ENCODE results near the gene NUP210L. TPM values are rescaled to one million over a fixed set of nuclear protein-coding genes. Genes with fewer than 3 reads are reported as not detected.
"Not testable (repeated sequence)": the region's sequence is repeated elsewhere in the genome, so short reads cannot be mapped to it uniquely, and the experiment has no call there.

The NUP210L gene
- total RNA-seq, 3 donors from 2014 or later (not counting 1 experiment from before 2014, with no cell fraction given): 0.13 to 0.24 (median 0.18) TPM

DNA sequence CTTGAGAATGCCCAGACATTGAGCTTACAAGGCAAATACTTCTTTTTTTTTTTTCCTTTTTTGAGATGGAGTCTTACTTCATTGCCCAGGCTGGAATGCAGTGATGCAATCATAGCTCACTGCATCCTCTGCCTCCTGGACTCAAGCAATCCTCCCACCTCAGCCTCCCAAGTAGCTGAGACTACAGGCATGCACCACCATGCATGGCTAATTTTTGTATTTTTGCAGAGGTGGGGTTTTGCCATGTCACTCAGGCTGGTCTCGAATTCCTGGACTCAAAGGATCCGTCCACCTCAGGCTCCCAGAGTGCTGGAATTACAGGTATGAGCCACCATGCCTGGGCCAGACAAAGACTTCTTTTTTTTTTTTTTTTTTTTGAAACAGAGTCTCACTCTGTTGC, 79.1 kb downstream of the NUP210L start:
- Histone ChIP-seq H3K4me3 (ENCODE audit: low read length) (no peak overlapping the region), H3K27me3 (ENCODE audit: control insufficient read depth, insufficient read depth, low read length) (peaks cover 3% of the 10 kb centered on the region), H3K36me3 (ENCODE audit: control insufficient read depth, insufficient read depth, low read length) (no peaks in the 10 kb centered on the region), H3K4me1 (ENCODE audit: control insufficient read depth, insufficient read depth, low read length) (no peaks in the 10 kb centered on the region), H3K9me3 (ENCODE audit: control insufficient read depth, insufficient read depth, low read length) (peaks cover 4% of the 10 kb centered on the region), H3K27ac (ENCODE audit: low read length) (no peak overlapping the region)
- TF ChIP-seq, protein P1, sequence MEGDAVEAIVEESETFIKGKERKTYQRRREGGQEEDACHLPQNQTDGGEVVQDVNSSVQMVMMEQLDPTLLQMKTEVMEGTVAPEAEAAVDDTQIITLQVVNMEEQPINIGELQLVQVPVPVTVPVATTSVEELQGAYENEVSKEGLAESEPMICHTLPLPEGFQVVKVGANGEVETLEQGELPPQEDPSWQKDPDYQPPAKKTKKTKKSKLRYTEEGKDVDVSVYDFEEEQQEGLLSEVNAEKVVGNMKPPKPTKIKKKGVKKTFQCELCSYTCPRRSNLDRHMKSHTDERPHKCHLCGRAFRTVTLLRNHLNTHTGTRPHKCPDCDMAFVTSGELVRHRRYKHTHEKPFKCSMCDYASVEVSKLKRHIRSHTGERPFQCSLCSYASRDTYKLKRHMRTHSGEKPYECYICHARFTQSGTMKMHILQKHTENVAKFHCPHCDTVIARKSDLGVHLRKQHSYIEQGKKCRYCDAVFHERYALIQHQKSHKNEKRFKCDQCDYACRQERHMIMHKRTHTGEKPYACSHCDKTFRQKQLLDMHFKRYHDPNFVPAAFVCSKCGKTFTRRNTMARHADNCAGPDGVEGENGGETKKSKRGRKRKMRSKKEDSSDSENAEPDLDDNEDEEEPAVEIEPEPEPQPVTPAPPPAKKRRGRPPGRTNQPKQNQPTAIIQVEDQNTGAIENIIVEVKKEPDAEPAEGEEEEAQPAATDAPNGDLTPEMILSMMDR (IDR thresholded peaks at IDR 0.05): no peak
- DNase-seq: no peak
- 86% methylated on average over 2 of the region's 2 CpGs for WGBS (ENCODE audit: insufficient coverage)
- no peak overlapping the region for H3K4me3 Mint-ChIP-seq
- ATAC-seq: no peak
- peaks cover 7% of the 10 kb centered on the region for H3K36me3 Mint-ChIP-seq
- no peaks in the 10 kb centered on the region for H3K4me1 Mint-ChIP-seq
- H3K27me3 Mint-ChIP-seq (ENCODE audit: low read depth in 2 of 2): peaks cover 9% of the 10 kb centered on the region in 2 donors
- H3K27ac Mint-ChIP-seq: no peak overlapping the region
- peaks cover 4 to 5% of the 10 kb centered on the region in 2 donors for H3K9me3 Mint-ChIP-seq
- intact Hi-C loops (cut with micrococcal nuclease): no loop called here

- Mint-ChIP-seq H3K4me3 (no peak overlapping the region), H3K36me3 (no peaks in the 10 kb centered on the region), H3K4me1 (no peaks in the 10 kb centered on the region), H3K9me3 (no peaks in the 10 kb centered on the region), H3K27ac (no peak overlapping the region), H3K27me3 (ENCODE audit: low read depth in 2 of 2) (peaks cover 6 to 15% of the 10 kb centered on the region in 2 donors)
- DNase-seq: no peak
- no peak for ATAC-seq
- Histone ChIP-seq H3K36me3 (ENCODE audit: control insufficient read depth, insufficient read depth, low read length) (no peaks in the 10 kb centered on the region), H3K27ac (ENCODE audit: low read length) (no peak overlapping the region), H3K27me3 (ENCODE audit: control insufficient read depth, insufficient read depth, low read length) (no peaks in the 10 kb centered on the region), H3K4me3 (ENCODE audit: low read length) (no peak overlapping the region), H3K9me3 (ENCODE audit: control insufficient read depth, insufficient read depth, low read length) (no peaks in the 10 kb centered on the region), H3K4me1 (ENCODE audit: control insufficient read depth, insufficient read depth, low read length) (no peaks in the 10 kb centered on the region)
- WGBS (ENCODE audit: insufficient coverage): 87% methylated on average over 1 of the region's 1 CpG
- intact Hi-C loops (cut with micrococcal nuclease): no loop called here
- TF ChIP-seq, protein P1 (IDR thresholded peaks at IDR 0.05): no peak
These were observed 92.6 kb downstream of the NUP210L start for GRCh38 chr1:154062309-154062708.

- H3K27me3 ChIP-seq (ENCODE audit: control insufficient read depth, insufficient read depth, low read length); intact Hi-C loops (cut with micrococcal nuclease); H3K4me3 Mint-ChIP-seq; H3K36me3 Mint-ChIP-seq; H3K9me3 Mint-ChIP-seq; H3K27ac Mint-ChIP-seq; H3K4me3 ChIP-seq (ENCODE audit: low read length); H3K36me3 ChIP-seq (ENCODE audit: control insufficient read depth, insufficient read depth, low read length); DNase-seq; H3K27ac ChIP-seq (ENCODE audit: low read length); H3K4me1 ChIP-seq (ENCODE audit: control insufficient read depth, insufficient read depth, low read length); ATAC-seq; H3K9me3 ChIP-seq (ENCODE audit: control insufficient read depth, insufficient read depth, low read length); H3K4me1 Mint-ChIP-seq: not testable (repeated sequence)
- WGBS (ENCODE audit: insufficient coverage): 35% methylated on average over 4 of the region's 4 CpGs
- H3K27me3 Mint-ChIP-seq (ENCODE audit: low read depth in 2 of 2): peaks cover 17 to 47% of the 10 kb centered on the region in 2 donors
These were observed 107.4 kb downstream of the NUP210L start for GRCh38 chr1:154047436-154047835.

DNA sequence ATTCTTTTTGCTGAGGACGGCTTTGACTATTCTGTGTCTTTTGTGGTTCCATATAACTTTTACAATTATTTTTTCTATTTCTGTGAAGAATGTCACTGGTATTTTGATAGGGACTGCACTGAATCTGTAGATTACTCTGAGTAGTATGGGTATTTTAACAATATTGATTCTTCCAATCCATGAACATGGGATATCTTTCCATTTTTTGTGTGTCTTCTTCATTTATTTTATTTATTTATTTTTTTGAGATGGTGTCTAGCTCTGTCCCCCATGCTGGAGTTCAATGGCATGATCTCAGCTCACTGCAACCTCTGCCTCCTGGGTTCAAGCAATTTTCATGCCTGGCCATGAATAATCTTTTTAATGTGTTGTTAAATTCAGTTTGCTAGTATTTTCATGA, 121.2 kb downstream of the NUP210L start:
- H3K9me3 Mint-ChIP-seq; H3K36me3 ChIP-seq (ENCODE audit: control insufficient read depth, insufficient read depth, low read length); H3K4me1 Mint-ChIP-seq; H3K36me3 Mint-ChIP-seq; H3K27ac Mint-ChIP-seq; H3K27ac ChIP-seq (ENCODE audit: low read length); H3K4me3 ChIP-seq (ENCODE audit: low read length); H3K9me3 ChIP-seq (ENCODE audit: control insufficient read depth, insufficient read depth, low read length); intact Hi-C loops (cut with micrococcal nuclease); H3K27me3 Mint-ChIP-seq (ENCODE audit: low read depth in 2 of 2); ATAC-seq; H3K27me3 ChIP-seq (ENCODE audit: control insufficient read depth, insufficient read depth, low read length); H3K4me3 Mint-ChIP-seq; DNase-seq; H3K4me1 ChIP-seq (ENCODE audit: control insufficient read depth, insufficient read depth, low read length): not testable (repeated sequence)
- no CpG with 5 or more reads among the region's 1 CpG for WGBS (ENCODE audit: insufficient coverage)

DNA sequence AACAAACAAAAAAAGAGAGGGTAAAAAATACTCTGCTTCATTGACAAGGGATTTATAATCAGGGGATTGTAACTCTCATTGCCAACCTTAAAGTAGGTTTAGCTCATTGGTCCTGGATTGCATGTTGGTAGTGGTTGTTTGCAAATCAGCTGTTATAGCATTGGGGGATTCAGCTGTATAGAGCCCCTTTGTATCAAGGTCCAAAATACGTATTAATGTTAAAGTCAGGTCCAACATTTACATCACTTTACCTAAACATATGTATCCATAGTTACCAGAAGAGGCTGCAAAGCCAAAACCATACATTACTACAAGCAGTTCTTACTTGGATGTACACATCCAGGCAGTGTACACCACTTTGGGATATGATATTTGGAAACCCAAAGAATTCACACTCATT, 134.9 kb downstream of the NUP210L start:
- 94% methylated on average over 1 of the region's 1 CpG for whole genome bisulfite sequencing (ENCODE audit: insufficient coverage)

More for the DNA sequence above, 134.9 kb downstream of the NUP210L start:
- no peaks in the 10 kb centered on the region for H3K36me3 ChIP-seq (ENCODE audit: control insufficient read depth, insufficient read depth, low read length)
- H3K4me3 ChIP-seq (ENCODE audit: low read length): no peak overlapping the region
- H3K27ac ChIP-seq (ENCODE audit: low read length): no peak overlapping the region
- H3K27me3 ChIP-seq (ENCODE audit: control insufficient read depth, insufficient read depth, low read length): no peaks in the 10 kb centered on the region
- Mint-ChIP-seq H3K27ac (no peak overlapping the region), H3K4me3 (no peak overlapping the region), H3K4me1 (no peaks in the 10 kb centered on the region), H3K27me3 (ENCODE audit: low read depth in 2 of 2) (no peaks in the 10 kb centered on the region), H3K36me3 (no peaks in the 10 kb centered on the region), H3K9me3 (no peaks in the 10 kb centered on the region)
- TF ChIP-seq, protein P1 (IDR thresholded peaks at IDR 0.05): no peak
- H3K4me1 ChIP-seq (ENCODE audit: control insufficient read depth, insufficient read depth, low read length): no peaks in the 10 kb centered on the region
- intact Hi-C loops (cut with micrococcal nuclease): no loop called here
- DNase-seq (no peak), ATAC-seq (no peak)
- H3K9me3 ChIP-seq (ENCODE audit: control insufficient read depth, insufficient read depth, low read length): no peaks in the 10 kb centered on the region
